Upper lobe of left lung (tissue), 4 donors: ENCODE data around the gene SPAST.

Experiments used
- CTCF ChIP-seq, 6 experiments: fragments of 450-650 bp in 4 of 6; fragments of 200-600 bp in 2 of 6; sonication (generic) in 2 of 6; IDR thresholded peaks; one replicate each; pipeline ENCODE4 v1.5.1; 2016 to 2019; ENCODE audit warnings: antibody characterized with exemption in 6 of 6
- EP300 ChIP-seq, 4 donors: sonication (generic); formaldehyde crosslinking; IDR thresholded peaks; one replicate each; pipeline ENCODE4 v1.5.1; 2017; ENCODE audit warnings: antibody characterized with exemption in 4 of 4, control low read depth in 2 of 4
- POLR2A ChIP-seq, 4 donors: fragments of 450-650 bp; IDR thresholded peaks; one replicate each; pipeline ENCODE4 v1.5.1; 2016 to 2017; ENCODE audit warnings: antibody characterized with exemption in 4 of 4, mild to moderate bottlenecking in 2 of 4
- POLR2AphosphoS5 ChIP-seq, 2 donors: sonication (generic); formaldehyde crosslinking; IDR thresholded peaks; one replicate each; pipeline ENCODE4 v1.5.1; 2017; ENCODE audit warnings: antibody characterized with exemption in 2 of 2

GRCh38 chr2:32060266-32060665 lies 3.1 kb upstream of the SPAST start:
- TF ChIP-seq POLR2A (IDR thresholded peaks at IDR 0.05) (no peak), CTCF (IDR thresholded peaks at IDR 0.05) (no peak), POLR2AphosphoS5 (IDR thresholded peaks at IDR 0.05) (no peak), EP300 (IDR thresholded peaks at IDR 0.05) (no peak)
